Adrenal gland (tissue), 5 donors: Measurements from ENCODE around the gene FST.

Source experiments
- CTCF ChIP-seq, 6 experiments: fragments of 450-650 bp in 4 of 6; fragments of 200-600 bp in 2 of 6; sonication (generic) in 1 of 6; IDR thresholded peaks; 1 replicate in 5 of 6; 2 replicates in 1 of 6; pipeline versions ENCODE4 v1.5.1 to v1.8.0; 2016 to 2021; ENCODE audit warnings: antibody characterized with exemption in 6 of 6, mild to moderate bottlenecking in 2 of 6, moderate library complexity in 1 of 6
- POLR2A ChIP-seq, 2 donors: fragments of 450-650 bp; IDR thresholded peaks; one replicate each; pipeline ENCODE4 v1.6.1; 2017; ENCODE audit warnings: antibody characterized with exemption in 2 of 2, mild to moderate bottlenecking in 2 of 2, moderate library complexity in 1 of 2
- donor health status: DM: no; HTN: no; CAD: no.

- no peak for TF ChIP-seq CTCF (IDR thresholded peaks at IDR 0.05)
- no peak for TF ChIP-seq POLR2A (IDR thresholded peaks at IDR 0.05)
Observed at GRCh38 chr5:53507013-53507412, 26.6 kb downstream of the FST start.
